GM19438 (cell line): ENCODE data around the gene DENND4A.
"Not testable (repeated sequence)": the region's sequence is repeated elsewhere in the genome, so short reads cannot be mapped to it uniquely, and the experiment has no call there.

Experiments
- ATAC-seq: cut with Tn5 transposase; IDR thresholded peaks from one replicate; pipeline ENCODE4 v1.9.1; 2021; ENCODE audit warnings: low read depth; ENCODE audit not compliant: unreplicated experiment

DENND4A gene

GRCh38 chr15:65641768-65642475, 150.2 kb downstream of the DENND4A start:
- no peak for ATAC-seq

GRCh38 chr15:65639509-65639908, 152.6 kb downstream of the DENND4A start:
- ATAC-seq, result no peak

GRCh38 chr15:65638681-65639089, 153.4 kb downstream of the DENND4A start:
- no peak for ATAC-seq

- no peak for ATAC-seq
Observed at GRCh38 chr15:65638109-65638508, 154.0 kb downstream of the DENND4A start.

GRCh38 chr15:65634356-65634755, 157.7 kb downstream of the DENND4A start:
- ATAC-seq, result no peak

GRCh38 chr15:65633752-65634151, 158.3 kb downstream of the DENND4A start:
- ATAC-seq, result no peak

GRCh38 chr15:65632780-65633375, 159.2 kb downstream of the DENND4A start:
- no peak for ATAC-seq

GRCh38 chr15:65631503-65631902, 160.6 kb downstream of the DENND4A start:
- no peak for ATAC-seq

GRCh38 chr15:65630760-65631159, 161.3 kb downstream of the DENND4A start:
- ATAC-seq, result peak; percentile 63

GRCh38 chr15:65629548-65629947, 162.5 kb downstream of the DENND4A start:
- no peak for ATAC-seq

- ATAC-seq, result no peak
Observed at GRCh38 chr15:65626856-65627255, 165.2 kb downstream of the DENND4A start.

- no peak for ATAC-seq
Observed at GRCh38 chr15:65623103-65623502, 169.0 kb downstream of the DENND4A start.

- ATAC-seq, result no peak
Observed at GRCh38 chr15:65621638-65622037, 170.5 kb downstream of the DENND4A start, which contains the start of gene SLC24A1. Gene SLC24A1 (plus strand): TSS chr15:65621938. CDS start chr15:65624081, 2,143 bp downstream.

GRCh38 chr15:65620833-65621232, 171.3 kb downstream of the DENND4A start:
- ATAC-seq, result no peak

GRCh38 chr15:65619626-65620290, 172.3 kb downstream of the DENND4A start:
- ATAC-seq, result no peak

- no peak for ATAC-seq
Observed at GRCh38 chr15:65618560-65619109, 173.5 kb downstream of the DENND4A start.

GRCh38 chr15:65615887-65616286, 176.2 kb downstream of the DENND4A start:
- not testable (repeated sequence) for ATAC-seq

- ATAC-seq, result no peak
Observed at GRCh38 chr15:65612949-65613744, 178.9 kb downstream of the DENND4A start.

- no peak for ATAC-seq
Observed at GRCh38 chr15:65612616-65612946, 179.5 kb downstream of the DENND4A start.

GRCh38 chr15:65611888-65612615, 180.0 kb downstream of the DENND4A start:
- ATAC-seq, result no peak
